NCI-H2081 (cell line): Measurements from ENCODE around the gene FGF4.

Source experiments
- DNase-seq, 2 experiments: peaks; one replicate each; lab custom pipeline; 2025; lab: John Stamatoyannopoulos, UW

Gene FGF4

GRCh38 chr11:69775163-69775755 is at the start of gene FGF4:
Gene FGF4, minus strand, starts transcription at chr11:69775341. Its CDS starts 257 bp downstream, at chr11:69775084.
- no peak for DNase-seq

- no peak for DNase-seq
These were observed 48.6 kb upstream of the FGF4 start for GRCh38 chr11:69823641-69824265.

- DNase-seq, result no peak
These were observed 47.7 kb upstream of the FGF4 start for GRCh38 chr11:69822676-69823494.

GRCh38 chr11:69821511-69822040 is 46.4 kb upstream of the FGF4 start:
- no peak for DNase-seq

GRCh38 chr11:69820441-69820840 is 45.3 kb upstream of the FGF4 start:
- DNase-seq, result no peak

- no peak for DNase-seq
These were observed 44.5 kb upstream of the FGF4 start for GRCh38 chr11:69819541-69820070.

- DNase-seq, result no peak
These were observed 43.7 kb upstream of the FGF4 start, which contains the start of gene FGF3 for GRCh38 chr11:69818603-69819441. Gene FGF3, minus strand, starts transcription at chr11:69819416. Its CDS starts 483 bp downstream, at chr11:69818933.

- no peak for DNase-seq
These were observed 43.1 kb upstream of the FGF4 start for GRCh38 chr11:69818231-69818602.

GRCh38 chr11:69817265-69818230 is 42.4 kb upstream of the FGF4 start:
- no peak for DNase-seq

GRCh38 chr11:69816671-69817070 is 41.5 kb upstream of the FGF4 start:
- no peak for DNase-seq

- no peak for DNase-seq
These were observed 40.8 kb upstream of the FGF4 start for GRCh38 chr11:69815973-69816372.

- DNase-seq, result no peak
These were observed 39.8 kb upstream of the FGF4 start for GRCh38 chr11:69814902-69815301.

GRCh38 chr11:69814411-69814810 is 39.3 kb upstream of the FGF4 start:
- DNase-seq, result no peak

GRCh38 chr11:69813839-69814238 is 38.7 kb upstream of the FGF4 start:
- DNase-seq, result no peak

- no peak for DNase-seq
These were observed 37.8 kb upstream of the FGF4 start for GRCh38 chr11:69812946-69813345.

GRCh38 chr11:69812256-69812655 is 37.1 kb upstream of the FGF4 start:
- DNase-seq, result no peak

- DNase-seq, result no peak
These were observed 36.3 kb upstream of the FGF4 start for GRCh38 chr11:69811431-69811830.

- no peak for DNase-seq
These were observed 35.4 kb upstream of the FGF4 start for GRCh38 chr11:69810289-69811118.

- DNase-seq, result no peak
These were observed 33.5 kb upstream of the FGF4 start for GRCh38 chr11:69808667-69809086.
